Stomach (tissue), 4 donors: ENCODE measurements around the gene DCC.

Experiments
- CTCF ChIP-seq, 7 experiments: fragments of 450-650 bp in 4 of 7; fragments of 200-600 bp in 3 of 7; sonication (generic) in 3 of 7; IDR thresholded peaks; one replicate each; pipeline ENCODE4 v1.5.1; 2016 to 2019; ENCODE audit warnings: antibody characterized with exemption in 7 of 7, control low read depth in 2 of 7, mild to moderate bottlenecking in 1 of 7
- EP300 ChIP-seq: sonication (generic); formaldehyde crosslinking; IDR thresholded peaks from one replicate; pipeline ENCODE4 v1.6.1; 2017; ENCODE audit warnings: antibody characterized with exemption
- POLR2A ChIP-seq, 4 donors: fragments of 450-650 bp; IDR thresholded peaks; one replicate each; pipeline ENCODE4 v1.6.1; 2016; ENCODE audit warnings: antibody characterized with exemption in 4 of 4, control low read depth in 2 of 4, mild to moderate bottlenecking in 1 of 4, moderate library complexity in 1 of 4
- POLR2AphosphoS5 ChIP-seq, 3 donors: sonication (generic); formaldehyde crosslinking; IDR thresholded peaks; one replicate each; pipeline ENCODE4 v1.6.1; 2016; ENCODE audit warnings: antibody characterized with exemption in 3 of 3

GRCh38 chr18:53467756-53468155 is 1127.8 kb downstream of the DCC start:
- TF ChIP-seq POLR2A (IDR thresholded peaks at IDR 0.05) (no peak), CTCF (IDR thresholded peaks at IDR 0.05) (no peak), POLR2AphosphoS5 (IDR thresholded peaks at IDR 0.05) (no peak), EP300 (no peak)
